GM18951 (cell line): ENCODE measurements around the gene SBF2.

Experiments
- POLR2A ChIP-seq: IDR thresholded peaks from 4 replicates; pipeline ENCODE4 v1.6.1; 2011; ENCODE audit warnings: mild to moderate bottlenecking; ENCODE audit not compliant: insufficient read length, insufficient read depth; ENCODE audit errors: extremely low read depth
- in situ Hi-C: fragments of 300-500 bp; cut with MboI; formaldehyde crosslinking; loops from one replicate; pipeline ENCODE4 v1.12.0; 2022; ENCODE audit warnings: low sequenced_read_pairs, mixed read lengths, inconsistent platforms; ENCODE audit not compliant: unreplicated experiment

The SBF2 gene

DNA sequence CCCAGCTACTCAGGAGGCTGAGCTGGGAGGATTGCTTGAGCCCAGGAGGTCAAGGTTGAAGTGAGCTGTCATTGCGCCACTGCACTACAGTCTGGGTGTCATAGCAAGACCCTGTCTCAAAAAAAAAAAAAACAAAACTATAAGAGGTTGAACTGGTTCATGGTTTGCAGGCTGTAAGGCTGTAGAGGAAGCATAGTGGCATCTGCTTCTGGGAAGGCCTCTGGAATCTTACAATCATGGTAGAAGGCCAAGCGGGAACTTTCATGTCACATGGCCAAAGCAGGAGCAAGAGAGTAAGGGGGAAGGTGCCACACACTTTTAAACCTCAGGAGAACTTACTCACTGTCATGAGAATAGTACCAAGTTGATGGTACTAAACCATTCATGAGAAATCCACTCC lies 520.5 kb downstream of the SBF2 start:
- TF ChIP-seq POLR2A = no peak
- in situ Hi-C loops = loop anchor here (25.0 kb wide), 1 partner anchor 539 kb away; the partner anchor contains the start of gene ADM

DNA sequence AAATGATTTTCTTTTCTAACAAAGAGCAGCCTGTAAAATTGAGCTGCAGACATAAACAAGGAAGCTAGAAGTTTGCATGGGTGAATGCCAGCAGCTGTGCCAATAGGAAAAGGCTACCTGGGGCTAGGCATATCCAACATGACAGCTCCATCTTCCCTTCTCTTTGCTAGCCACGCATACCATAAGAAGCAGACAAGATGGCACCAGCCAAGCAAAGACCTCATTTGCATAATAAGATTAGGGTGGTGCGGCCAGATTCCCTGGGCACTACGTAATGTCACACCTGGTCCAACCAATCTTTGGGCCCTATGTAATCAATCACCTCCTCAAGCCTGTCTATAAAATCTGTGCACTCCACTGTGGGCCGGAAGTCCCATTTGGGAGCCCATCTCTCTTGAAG lies 521.8 kb downstream of the SBF2 start:
- in situ Hi-C loops = loop anchor here (25.0 kb wide), 1 partner anchor 540 kb away; the partner anchor contains the start of gene ADM
- TF ChIP-seq POLR2A = no peak

DNA sequence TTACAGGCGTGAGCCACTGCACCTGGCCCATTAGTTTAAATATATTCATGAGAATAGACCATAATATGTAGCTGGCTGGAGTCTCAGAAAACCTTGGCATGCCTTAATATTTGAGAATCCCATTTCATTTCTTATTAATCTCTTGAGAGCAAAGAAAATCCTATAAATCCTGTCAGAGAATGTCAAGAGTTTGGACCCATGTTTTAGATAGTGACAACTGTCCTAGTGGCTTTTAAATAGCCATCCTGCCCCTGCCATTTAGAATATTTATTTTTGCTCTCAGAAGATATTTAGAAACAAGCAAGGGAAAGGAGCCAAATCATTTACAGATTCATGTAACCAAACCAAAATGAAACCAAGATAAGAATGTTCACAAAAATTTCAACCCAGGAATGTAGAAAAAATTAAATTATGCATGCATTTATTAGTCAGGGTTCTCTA lies 522.9 kb downstream of the SBF2 start:
- in situ Hi-C loops = loop anchor here (25.0 kb wide), 1 partner anchor 541 kb away; the partner anchor contains the start of gene ADM
- no peak for TF ChIP-seq POLR2A

DNA sequence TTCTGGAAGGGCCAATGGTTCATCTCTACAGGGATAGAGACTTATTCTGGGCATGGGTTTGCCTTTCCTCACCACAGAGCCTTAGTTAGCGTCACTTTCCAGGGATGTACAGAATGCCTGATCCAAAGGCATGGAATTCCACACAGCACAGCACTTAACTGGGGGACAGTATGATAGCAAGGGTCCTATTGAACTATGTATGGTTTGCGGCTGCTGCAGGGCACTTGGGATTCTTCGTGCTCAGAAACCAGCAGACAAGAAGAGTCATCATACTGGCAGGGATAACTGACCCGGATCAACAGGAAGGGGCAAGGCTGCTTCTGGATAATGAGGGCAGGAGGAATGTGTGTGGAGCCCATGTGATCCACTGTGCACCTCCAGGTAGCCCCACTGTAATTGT lies 524.4 kb downstream of the SBF2 start:
- in situ Hi-C loops = loop anchor here (10.0 to 25.0 kb wide), 2 partner anchors 195 to 543 kb away; partner anchors contain the start of gene ADM
- no peak for TF ChIP-seq POLR2A

DNA sequence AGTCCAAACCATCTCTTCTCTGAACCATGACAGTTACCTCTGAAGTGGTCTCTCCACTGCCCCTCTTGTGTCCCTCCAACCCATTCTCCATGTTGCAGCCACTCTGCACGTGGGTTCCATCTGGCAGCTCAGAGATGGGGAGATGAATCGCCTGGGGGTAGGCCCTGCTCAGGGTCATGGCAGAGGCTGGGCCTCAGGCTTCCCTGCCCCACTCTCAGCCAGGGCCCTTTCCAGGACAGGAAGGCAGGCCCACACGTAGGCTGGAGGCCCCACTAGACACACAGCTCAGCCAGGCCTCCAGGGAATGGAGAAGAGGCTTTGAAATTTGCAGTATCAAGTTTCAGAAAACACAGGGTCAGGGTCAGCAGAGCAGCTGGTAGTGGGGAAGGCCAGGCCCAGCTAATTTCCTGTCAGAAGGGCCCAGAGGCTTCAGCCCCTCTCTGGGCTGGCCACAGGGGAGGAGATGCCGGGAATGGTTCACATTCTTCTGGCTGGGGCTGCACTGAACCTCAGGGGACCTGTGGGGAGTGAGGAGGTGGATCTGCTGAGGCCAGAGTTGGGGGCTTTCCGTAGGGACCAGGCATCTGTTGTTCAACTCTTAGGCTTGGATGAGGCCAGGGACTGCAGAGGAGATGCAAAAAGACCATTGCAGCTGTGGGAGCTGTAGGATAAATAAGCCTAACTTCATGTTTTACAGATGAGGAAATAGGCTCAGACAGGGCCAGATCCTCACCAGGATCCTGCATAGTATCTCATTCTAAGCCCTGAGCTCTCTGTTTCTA lies 528.5 kb downstream of the SBF2 start:
- in situ Hi-C loops = loop anchor here (10.0 to 25.0 kb wide), 2 partner anchors 199 to 547 kb away; partner anchors contain the start of gene ADM
- TF ChIP-seq POLR2A = no peak

DNA sequence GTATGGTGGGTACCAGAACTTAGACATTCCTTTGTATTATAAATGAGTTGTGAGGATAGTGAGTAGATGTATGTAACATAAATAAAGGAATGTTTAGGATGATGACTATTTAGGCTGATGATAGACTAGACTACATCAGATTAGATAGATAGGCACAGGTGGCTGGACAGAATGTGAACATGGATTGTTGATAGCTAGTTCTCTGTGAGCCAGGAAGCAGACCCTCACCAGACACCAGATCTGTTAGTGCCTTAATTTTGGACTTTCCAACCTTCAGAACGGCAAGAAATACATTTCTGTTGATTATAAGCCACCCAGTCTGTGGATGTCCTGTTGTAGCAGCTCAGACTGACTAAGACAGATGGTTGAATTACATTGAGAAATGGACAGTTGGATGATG lies 530.7 kb downstream of the SBF2 start:
- in situ Hi-C loops = loop anchor here (10.0 to 25.0 kb wide), 2 partner anchors 202 to 549 kb away; partner anchors contain the start of gene ADM
- no peak for TF ChIP-seq POLR2A

DNA sequence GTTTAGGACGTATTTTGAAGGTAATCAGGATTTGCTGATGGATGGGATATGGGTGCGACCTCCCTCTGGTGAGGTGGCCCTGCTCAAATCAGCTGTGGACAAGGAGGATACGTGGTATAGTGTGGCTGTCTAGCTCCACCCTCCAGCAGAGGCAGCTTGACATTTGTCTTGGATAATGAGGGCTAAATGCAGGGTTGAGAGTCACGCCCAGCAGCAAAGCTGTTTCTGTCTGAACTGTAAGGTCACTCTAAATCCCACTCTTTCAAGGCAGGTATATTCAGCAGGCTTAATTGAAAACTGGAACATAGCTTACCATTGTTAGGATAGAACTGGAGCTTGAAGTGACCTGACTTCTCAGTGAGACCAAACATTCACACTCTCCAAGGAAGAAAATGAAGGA lies 531.5 kb downstream of the SBF2 start:
- TF ChIP-seq POLR2A = no peak
- in situ Hi-C loops = loop anchor here (10.0 to 25.0 kb wide), 2 partner anchors 202 to 550 kb away; partner anchors contain the start of gene ADM

GRCh38 chr11:9761441-9761945 lies 532.5 kb downstream of the SBF2 start:
- in situ Hi-C loops = loop anchor here (10.0 to 25.0 kb wide), 2 partner anchors 203 to 551 kb away; partner anchors contain the start of gene ADM
- TF ChIP-seq POLR2A = no peak

GRCh38 chr11:9760193-9760575 lies 533.8 kb downstream of the SBF2 start:
- in situ Hi-C loops = loop anchor here (10.0 to 25.0 kb wide), 2 partner anchors 205 to 552 kb away; partner anchors contain the start of gene ADM
- no peak for TF ChIP-seq POLR2A

DNA sequence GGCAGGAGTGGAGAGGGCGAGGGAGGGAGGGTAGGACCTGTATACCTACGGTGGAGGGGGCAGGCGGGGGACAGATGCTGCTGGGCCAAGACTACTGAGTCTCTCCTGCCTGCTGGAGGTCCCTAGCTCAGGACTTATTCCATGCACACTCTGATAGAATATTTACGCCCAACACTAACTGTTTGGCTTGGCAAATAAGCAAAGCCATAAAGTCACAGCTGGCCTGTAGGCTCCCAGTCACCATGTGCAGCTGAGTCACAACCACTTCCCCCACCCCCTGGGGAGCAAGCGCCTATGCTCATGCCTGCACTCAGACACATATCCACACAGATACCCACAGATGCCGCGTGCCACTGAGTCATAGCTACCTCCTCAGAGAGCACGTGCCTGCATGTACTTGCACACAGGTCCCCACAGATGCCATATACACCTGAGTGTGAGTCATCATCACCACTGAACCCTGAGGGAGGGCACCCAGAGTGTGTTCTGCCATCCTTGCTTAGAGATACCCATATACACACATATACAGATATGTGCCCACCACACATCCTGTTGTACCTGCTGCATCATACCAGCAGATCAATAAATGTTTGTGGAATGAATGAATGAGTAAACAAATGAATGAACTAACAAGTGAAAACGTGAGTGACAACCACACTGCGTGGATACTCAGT lies 534.4 kb downstream of the SBF2 start:
- no peak for TF ChIP-seq POLR2A
- in situ Hi-C loops = loop anchor here (10.0 to 25.0 kb wide), 2 partner anchors 205 to 553 kb away; partner anchors contain the start of gene ADM

DNA sequence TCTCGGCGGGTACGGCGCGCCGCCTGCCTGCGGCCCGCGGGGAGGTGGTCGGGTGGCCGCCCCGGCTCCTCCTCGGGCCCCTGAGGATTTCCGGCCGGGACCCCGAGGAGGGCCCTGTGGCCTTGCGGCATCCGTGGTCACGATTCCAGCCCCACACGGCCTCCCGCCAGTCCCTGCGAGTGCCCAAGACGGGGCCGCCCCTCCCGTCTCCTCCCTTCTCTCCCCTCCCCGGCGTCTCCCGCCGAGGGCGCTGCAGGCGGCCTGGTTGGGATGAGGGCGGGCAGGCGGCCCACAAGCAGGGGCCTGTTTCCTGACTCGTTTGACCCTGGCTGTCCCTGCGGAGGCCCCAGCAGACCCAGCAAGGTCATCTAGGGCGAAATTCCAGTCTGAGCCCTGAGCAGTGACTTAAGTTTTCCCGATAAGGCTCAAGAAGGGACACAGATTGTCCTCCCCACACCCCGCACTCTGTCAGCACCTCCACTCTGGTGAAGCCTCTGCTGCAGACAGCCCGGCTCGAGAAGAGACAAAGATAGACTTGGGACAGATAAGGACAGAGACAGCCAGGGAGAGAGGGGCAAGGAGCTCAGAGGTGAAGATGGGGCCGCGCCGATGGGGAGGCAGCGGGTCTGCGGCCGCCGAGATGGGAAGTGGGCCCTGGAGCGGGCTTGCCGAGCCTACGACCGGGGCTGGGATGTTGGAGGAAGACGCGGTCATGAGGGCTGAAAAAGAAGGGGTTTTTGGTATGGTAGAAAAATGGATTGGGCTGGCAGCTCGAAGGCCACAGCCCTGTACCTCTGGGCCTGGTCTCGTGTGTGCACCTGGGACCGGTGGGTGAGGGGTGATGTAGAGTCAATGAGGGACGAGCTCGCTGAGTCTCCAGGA lies 535.1 kb downstream of the SBF2 start:
- TF ChIP-seq POLR2A = no peak
- in situ Hi-C loops = loop anchor here (25.0 kb wide), 1 partner anchor 553 kb away; the partner anchor contains the start of gene ADM
